Tibial artery (tissue), 4 donors: ENCODE results near the gene TRH.
"Not testable (repeated sequence)": the region's sequence is repeated elsewhere in the genome, so short reads cannot be mapped to it uniquely, and the experiment has no call there.

Experiments used
- DNase-seq, 2 donors: peaks; one replicate each; pipeline ENCODE4 v3.0.0-alpha.2; 2019
- H3K27ac ChIP-seq, 2 donors: fragments of 200-600 bp; sonication (generic) in 1 of 2; 1 replicate in 1 of 2; 2 replicates in 1 of 2; pipeline ENCODE4 v1.5.1; 2018 to 2019; ENCODE audit warnings: mild to moderate bottlenecking in 1 of 2
- H3K27me3 ChIP-seq, 2 donors: fragments of 200-600 bp; sonication (generic) in 1 of 2; one replicate each; pipeline versions ENCODE4 v1.5.1 to v1.6.0; 2016 to 2019
- H3K36me3 ChIP-seq, 3 donors: fragments of 200-600 bp; sonication (generic) in 2 of 3; one replicate each; pipeline ENCODE4 v1.5.1; 2016 to 2019; ENCODE audit warnings: mild to moderate bottlenecking in 2 of 3
- H3K4me1 ChIP-seq, 4 donors: fragments of 200-600 bp; sonication (generic) in 2 of 4; 1 replicate in 3 of 4; 2 replicates in 1 of 4; pipeline ENCODE4 v1.5.1; 2016 to 2019
- H3K4me3 ChIP-seq, 2 donors: fragments of 200-600 bp; sonication (generic) in 1 of 2; 1 replicate in 1 of 2; 2 replicates in 1 of 2; pipeline ENCODE4 v1.5.1; 2018 to 2019; ENCODE audit warnings: mild to moderate bottlenecking in 2 of 2
- H3K9me3 ChIP-seq, 3 donors: fragments of 200-600 bp; sonication (generic) in 1 of 3; one replicate each; pipeline ENCODE4 v1.5.1; 2016 to 2019
- intact Hi-C: fragments of 100-400 bp; cut with DNase I; formaldehyde crosslinking; loops from one replicate; pipeline ENCODE4 v1.15.0; 2023; ENCODE audit warnings: low total_unique reads
- TF ChIP-seq, protein P1 (sequence below), 2 experiments: fragments of 200-600 bp in 1 of 2; fragments of 450-650 bp in 1 of 2; IDR thresholded peaks; one replicate each; pipeline ENCODE4 v1.5.1; 2017 to 2019; ENCODE audit warnings: antibody characterized with exemption in 2 of 2, mild to moderate bottlenecking in 1 of 2, moderate library complexity in 1 of 2

TRH gene

GRCh38 chr3:130014526-130014925 is 40.0 kb downstream of the TRH start:
- TF ChIP-seq, protein P1, sequence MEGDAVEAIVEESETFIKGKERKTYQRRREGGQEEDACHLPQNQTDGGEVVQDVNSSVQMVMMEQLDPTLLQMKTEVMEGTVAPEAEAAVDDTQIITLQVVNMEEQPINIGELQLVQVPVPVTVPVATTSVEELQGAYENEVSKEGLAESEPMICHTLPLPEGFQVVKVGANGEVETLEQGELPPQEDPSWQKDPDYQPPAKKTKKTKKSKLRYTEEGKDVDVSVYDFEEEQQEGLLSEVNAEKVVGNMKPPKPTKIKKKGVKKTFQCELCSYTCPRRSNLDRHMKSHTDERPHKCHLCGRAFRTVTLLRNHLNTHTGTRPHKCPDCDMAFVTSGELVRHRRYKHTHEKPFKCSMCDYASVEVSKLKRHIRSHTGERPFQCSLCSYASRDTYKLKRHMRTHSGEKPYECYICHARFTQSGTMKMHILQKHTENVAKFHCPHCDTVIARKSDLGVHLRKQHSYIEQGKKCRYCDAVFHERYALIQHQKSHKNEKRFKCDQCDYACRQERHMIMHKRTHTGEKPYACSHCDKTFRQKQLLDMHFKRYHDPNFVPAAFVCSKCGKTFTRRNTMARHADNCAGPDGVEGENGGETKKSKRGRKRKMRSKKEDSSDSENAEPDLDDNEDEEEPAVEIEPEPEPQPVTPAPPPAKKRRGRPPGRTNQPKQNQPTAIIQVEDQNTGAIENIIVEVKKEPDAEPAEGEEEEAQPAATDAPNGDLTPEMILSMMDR (IDR thresholded peaks at IDR 0.05) = no peak
- H3K4me1 ChIP-seq = no peaks in the 10 kb centered on the region
- H3K36me3 ChIP-seq = no peaks in the 10 kb centered on the region
- no peaks in the 10 kb centered on the region for H3K9me3 ChIP-seq
- DNase-seq = no peak
- H3K4me3 ChIP-seq = no peak overlapping the region
- peaks cover 0 to 8% of the 10 kb centered on the region in 2 donors for H3K27me3 ChIP-seq
- no peak overlapping the region for H3K27ac ChIP-seq
- intact Hi-C loops = no loop called here

- H3K4me1 ChIP-seq, H3K9me3 ChIP-seq, DNase-seq, H3K36me3 ChIP-seq, H3K27ac ChIP-seq, H3K4me3 ChIP-seq, intact Hi-C loops, H3K27me3 ChIP-seq: not testable (repeated sequence)
Observed at GRCh38 chr3:130017661-130018060, 43.1 kb downstream of the TRH start.

- H3K9me3 ChIP-seq, H3K4me3 ChIP-seq, DNase-seq, H3K27ac ChIP-seq, H3K4me1 ChIP-seq, intact Hi-C loops, H3K27me3 ChIP-seq, H3K36me3 ChIP-seq: not testable (repeated sequence)
Observed at GRCh38 chr3:130026146-130026829, 51.8 kb downstream of the TRH start.

GRCh38 chr3:130027437-130027836 is 52.9 kb downstream of the TRH start:
- H3K27me3 ChIP-seq, DNase-seq, H3K36me3 ChIP-seq, H3K9me3 ChIP-seq, H3K4me1 ChIP-seq, intact Hi-C loops, H3K27ac ChIP-seq, H3K4me3 ChIP-seq: not testable (repeated sequence)
